ENCODE data around the gene TOP2B.
A peak's percentile ranks its signal among the peaks of the same experiment; 100 is the strongest.

TOP2B gene

GRCh38 chr3:25587975-25588374 lies 76.7 kb downstream of the TOP2B start:
- no peak overlapping the region for H3K4me3 ChIP-seq (ENCODE audit: low read depth, low read length)
- no peak for DNase-seq (ENCODE audit: low read depth)

- no peak overlapping the region for H3K4me3 ChIP-seq (ENCODE audit: low read depth, low read length)
- DNase-seq (ENCODE audit: low read depth), result peak; percentile 76
Measured at GRCh38 chr3:25587526-25587925, 77.2 kb downstream of the TOP2B start.

GRCh38 chr3:25587094-25587493 lies 77.6 kb downstream of the TOP2B start:
- DNase-seq (ENCODE audit: low read depth), result no peak
- no peak overlapping the region for H3K4me3 ChIP-seq (ENCODE audit: low read depth, low read length)

GRCh38 chr3:25586553-25586952 lies 78.2 kb downstream of the TOP2B start:
- H3K4me3 ChIP-seq (ENCODE audit: low read depth, low read length), result no peak overlapping the region
- DNase-seq (ENCODE audit: low read depth), result no peak

- H3K4me3 ChIP-seq (ENCODE audit: low read depth, low read length), result no peak overlapping the region
- no peak for DNase-seq (ENCODE audit: low read depth)
Measured at GRCh38 chr3:25586167-25586505, 78.6 kb downstream of the TOP2B start.

- H3K4me3 ChIP-seq (ENCODE audit: low read depth, low read length), result no peak overlapping the region
- no peak for DNase-seq (ENCODE audit: low read depth)
Measured at GRCh38 chr3:25585361-25586166, 79.1 kb downstream of the TOP2B start.

- no peak overlapping the region for H3K4me3 ChIP-seq (ENCODE audit: low read depth, low read length)
- no peak for DNase-seq (ENCODE audit: low read depth)
Measured at GRCh38 chr3:25584011-25584789, 80.5 kb downstream of the TOP2B start.

GRCh38 chr3:25583343-25583742 lies 81.4 kb downstream of the TOP2B start:
- DNase-seq (ENCODE audit: low read depth), result no peak
- no peak overlapping the region for H3K4me3 ChIP-seq (ENCODE audit: low read depth, low read length)

- H3K4me3 ChIP-seq (ENCODE audit: low read depth, low read length), result no peak overlapping the region
- no peak for DNase-seq (ENCODE audit: low read depth)
Measured at GRCh38 chr3:25582242-25582641, 82.5 kb downstream of the TOP2B start.

- DNase-seq (ENCODE audit: low read depth), result no peak
- H3K4me3 ChIP-seq (ENCODE audit: low read depth, low read length), result no peak overlapping the region
Measured at GRCh38 chr3:25581823-25582222, 82.9 kb downstream of the TOP2B start.

GRCh38 chr3:25581335-25581734 lies 83.4 kb downstream of the TOP2B start:
- no peak overlapping the region for H3K4me3 ChIP-seq (ENCODE audit: low read depth, low read length)
- no peak for DNase-seq (ENCODE audit: low read depth)

- DNase-seq (ENCODE audit: low read depth), result no peak
- H3K4me3 ChIP-seq (ENCODE audit: low read depth, low read length), result no peak overlapping the region
Measured at GRCh38 chr3:25580534-25580933, 84.2 kb downstream of the TOP2B start.

GRCh38 chr3:25578059-25578458 lies 86.6 kb downstream of the TOP2B start:
- DNase-seq (ENCODE audit: low read depth), result no peak
- H3K4me3 ChIP-seq (ENCODE audit: low read depth, low read length), result no peak overlapping the region

GRCh38 chr3:25576831-25577454 lies 87.8 kb downstream of the TOP2B start:
- no peak overlapping the region for H3K4me3 ChIP-seq (ENCODE audit: low read depth, low read length)
- DNase-seq (ENCODE audit: low read depth), result no peak

GRCh38 chr3:25576146-25576545 lies 88.6 kb downstream of the TOP2B start:
- DNase-seq (ENCODE audit: low read depth), result no peak
- no peak overlapping the region for H3K4me3 ChIP-seq (ENCODE audit: low read depth, low read length)

- no peak for DNase-seq (ENCODE audit: low read depth)
- no peak overlapping the region for H3K4me3 ChIP-seq (ENCODE audit: low read depth, low read length)
Measured at GRCh38 chr3:25575001-25575400, 89.7 kb downstream of the TOP2B start.

- no peak overlapping the region for H3K4me3 ChIP-seq (ENCODE audit: low read depth, low read length)
- no peak for DNase-seq (ENCODE audit: low read depth)
Measured at GRCh38 chr3:25574172-25574765, 90.4 kb downstream of the TOP2B start.

GRCh38 chr3:25573386-25574171 lies 91.1 kb downstream of the TOP2B start:
- DNase-seq (ENCODE audit: low read depth), result no peak
- H3K4me3 ChIP-seq (ENCODE audit: low read depth, low read length), result no peak overlapping the region

- no peak overlapping the region for H3K4me3 ChIP-seq (ENCODE audit: low read depth, low read length)
- DNase-seq (ENCODE audit: low read depth), result no peak
Measured at GRCh38 chr3:25572919-25573385, 91.8 kb downstream of the TOP2B start.

All from skeletal muscle cell (primary cell).